RWPE1 (cell line): Measurements from ENCODE around the gene CCN6.

Source experiments
- CTCF ChIA-PET: fragments of 350-600 bp; sonication (Branson Sonifier 250); formaldehyde crosslinking; extraction: SDS; loops from one replicate; lab custom pipeline; 2021; lab: Yijun Ruan, JAX
- POLR2A ChIA-PET: fragments of 400-600 bp; formaldehyde crosslinking; extraction: SDS; loops from one replicate; lab custom pipeline; 2020; ENCODE audit warnings: antibody characterized with exemption; ENCODE audit not compliant: low non-redundant PET; lab: Yijun Ruan, JAX
- DNase-seq: peaks from one replicate; pipeline ENCODE4 v3.0.0; 2012; ENCODE audit warnings: low spot score
- H3K27ac ChIP-seq: fragments of 450-650 bp; 2 replicates; pipeline ENCODE4 v1.5.1; 2017
- TF ChIP-seq, protein P1 (sequence below): fragments of 450-650 bp; conservative IDR thresholded peaks from 2 replicates; pipeline ENCODE4 v1.5.1; 2017; ENCODE audit warnings: low read depth, mild to moderate bottlenecking

The CCN6 gene

GRCh38 chr6:112081569-112081968, 27.7 kb downstream of the CCN6 start:
- no peak overlapping the region for H3K27ac ChIP-seq
- POLR2A ChIA-PET, result no interaction called here
- CTCF ChIA-PET, result no interaction called here
- no peak for DNase-seq
- TF ChIP-seq, protein P1, sequence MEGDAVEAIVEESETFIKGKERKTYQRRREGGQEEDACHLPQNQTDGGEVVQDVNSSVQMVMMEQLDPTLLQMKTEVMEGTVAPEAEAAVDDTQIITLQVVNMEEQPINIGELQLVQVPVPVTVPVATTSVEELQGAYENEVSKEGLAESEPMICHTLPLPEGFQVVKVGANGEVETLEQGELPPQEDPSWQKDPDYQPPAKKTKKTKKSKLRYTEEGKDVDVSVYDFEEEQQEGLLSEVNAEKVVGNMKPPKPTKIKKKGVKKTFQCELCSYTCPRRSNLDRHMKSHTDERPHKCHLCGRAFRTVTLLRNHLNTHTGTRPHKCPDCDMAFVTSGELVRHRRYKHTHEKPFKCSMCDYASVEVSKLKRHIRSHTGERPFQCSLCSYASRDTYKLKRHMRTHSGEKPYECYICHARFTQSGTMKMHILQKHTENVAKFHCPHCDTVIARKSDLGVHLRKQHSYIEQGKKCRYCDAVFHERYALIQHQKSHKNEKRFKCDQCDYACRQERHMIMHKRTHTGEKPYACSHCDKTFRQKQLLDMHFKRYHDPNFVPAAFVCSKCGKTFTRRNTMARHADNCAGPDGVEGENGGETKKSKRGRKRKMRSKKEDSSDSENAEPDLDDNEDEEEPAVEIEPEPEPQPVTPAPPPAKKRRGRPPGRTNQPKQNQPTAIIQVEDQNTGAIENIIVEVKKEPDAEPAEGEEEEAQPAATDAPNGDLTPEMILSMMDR, result no peak

GRCh38 chr6:112085286-112086065, 31.6 kb downstream of the CCN6 start:
- ChIA-PET CTCF (interaction anchor here (2.6 kb wide), 1 partner anchor 78 kb away, joined by 28 read pairs; no protein-coding TSS in a partner anchor), POLR2A (no interaction called here)
- H3K27ac ChIP-seq, result no peak overlapping the region
- TF ChIP-seq, protein P1, result no peak
- no peak for DNase-seq

- ChIA-PET POLR2A (interaction anchor here (0.6 kb wide), 1 partner anchor 236 kb away, joined by 3 read pairs; no protein-coding TSS in a partner anchor), CTCF (interaction anchor here (0.7 to 2.6 kb wide), 8 partner anchors 12 to 202 kb away, joined by 3 to 28 read pairs (median 4); no protein-coding TSS in a partner anchor)
- H3K27ac ChIP-seq, result peak overlapping the region; percentile 83
- DNase-seq, result peak; percentile 72
- TF ChIP-seq, protein P1, result peak; percentile 52
Measured at GRCh38 chr6:112086744-112087135, 32.8 kb downstream of the CCN6 start.

GRCh38 chr6:112087136-112087911, 33.4 kb downstream of the CCN6 start, which contains the start of the genes FAM229B and TUBE1:
Gene FAM229B (plus strand): TSS chr6:112087591. CDS start chr6:112099284, 11,693 bp downstream.
Gene TUBE1 (minus strand): TSS chr6:112087482. CDS start chr6:112087434, 48 bp downstream.
- CTCF ChIA-PET, result interaction anchor here (0.7 to 2.6 kb wide), 8 partner anchors 10 to 202 kb away, joined by 3 to 28 read pairs (median 4); no protein-coding TSS in a partner anchor
- TF ChIP-seq, protein P1, result no peak
- peak; percentile 71 for DNase-seq
- peak within 1 kb of the TSS; percentile 83 for H3K27ac ChIP-seq
- POLR2A ChIA-PET, result interaction anchor here (0.6 kb wide), 1 partner anchor 236 kb away, joined by 3 read pairs; no protein-coding TSS in a partner anchor

DNA sequence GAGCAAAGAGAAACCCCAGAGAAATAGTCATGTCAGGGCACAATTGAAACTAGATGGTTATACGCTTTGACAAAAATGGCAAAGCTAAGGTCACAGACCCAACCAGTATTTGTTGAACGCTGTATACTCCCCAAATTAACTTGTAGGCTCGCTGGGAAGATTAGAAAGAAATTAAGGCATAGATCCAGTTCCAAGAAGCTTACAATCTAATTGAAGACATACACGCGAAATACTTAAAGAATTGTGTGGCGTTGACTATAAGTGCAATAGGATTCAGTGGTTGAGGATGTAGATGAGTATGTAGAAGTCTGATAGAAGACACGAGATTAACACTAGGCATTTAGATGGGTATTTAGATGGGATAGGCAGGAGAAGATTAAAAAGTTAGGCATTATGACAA, 34.0 kb downstream of the CCN6 start:
- no peak for DNase-seq
- TF ChIP-seq, protein P1, result no peak
- CTCF ChIA-PET, result interaction anchor here (1.1 to 2.6 kb wide), 2 partner anchors 75 to 92 kb away, joined by 4 to 28 read pairs; no protein-coding TSS in a partner anchor
- POLR2A ChIA-PET, result no interaction called here
- H3K27ac ChIP-seq, result no peak overlapping the region

GRCh38 chr6:112096901-112097300, 43.0 kb downstream of the CCN6 start:
- TF ChIP-seq, protein P1, result no peak
- POLR2A ChIA-PET, result no interaction called here
- DNase-seq, result no peak
- no peak overlapping the region for H3K27ac ChIP-seq
- CTCF ChIA-PET, result interaction anchor here (0.6 kb wide), 1 partner anchor 10 kb away, joined by 3 read pairs; the partner anchor contains the start of genes FAM229B and TUBE1
